Measurements from ENCODE around the gene METAP1D.

Gene METAP1D

DNA sequence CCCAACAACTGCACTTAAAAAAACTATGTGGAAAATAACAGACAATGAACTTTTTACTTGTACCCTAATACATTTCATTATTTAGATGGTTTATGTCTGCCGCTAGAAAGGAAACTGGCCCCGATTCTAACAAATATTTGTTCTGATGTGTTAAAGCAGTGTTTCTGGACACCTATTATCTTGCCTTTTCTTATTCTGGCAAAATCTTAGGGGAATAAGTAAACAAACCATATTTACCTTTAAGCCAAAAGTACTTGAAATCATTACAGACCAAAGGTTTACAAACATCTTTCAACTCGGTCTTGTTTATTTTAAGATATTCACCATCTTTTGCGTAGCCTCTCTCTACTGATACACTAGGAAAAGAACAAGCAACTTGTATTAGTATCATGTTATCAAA is 73.8 kb downstream of the METAP1D start:
- H3K27me3 ChIP-seq (ENCODE audit: low read length): no peaks in the 10 kb centered on the region
- H3K36me3 ChIP-seq (ENCODE audit: low read length): no peaks in the 10 kb centered on the region
- no peaks in the 10 kb centered on the region for H4K20me1 ChIP-seq (ENCODE audit: low read depth, low read length)
- H3K4me3 ChIP-seq (ENCODE audit: insufficient read depth, low read length, poor library complexity, severe bottlenecking): no peak overlapping the region
- H3K4me2 ChIP-seq (ENCODE audit: low read depth, low read length, poor library complexity, severe bottlenecking): no peak overlapping the region
- no peaks in the 10 kb centered on the region for H3K9me2 ChIP-seq (replicated peaks; ENCODE audit: insufficient read depth, low read length)
- no peaks in the 10 kb centered on the region for H3K79me2 ChIP-seq (ENCODE audit: insufficient read depth, low read length)
- no peaks in the 10 kb centered on the region for H3F3A ChIP-seq (ENCODE audit: insufficient read depth)
- TF ChIP-seq EZH2phosphoT487 (conservative IDR thresholded peaks at IDR 0.05; ENCODE audit: low read length): no peak
- TF ChIP-seq, protein P1, sequence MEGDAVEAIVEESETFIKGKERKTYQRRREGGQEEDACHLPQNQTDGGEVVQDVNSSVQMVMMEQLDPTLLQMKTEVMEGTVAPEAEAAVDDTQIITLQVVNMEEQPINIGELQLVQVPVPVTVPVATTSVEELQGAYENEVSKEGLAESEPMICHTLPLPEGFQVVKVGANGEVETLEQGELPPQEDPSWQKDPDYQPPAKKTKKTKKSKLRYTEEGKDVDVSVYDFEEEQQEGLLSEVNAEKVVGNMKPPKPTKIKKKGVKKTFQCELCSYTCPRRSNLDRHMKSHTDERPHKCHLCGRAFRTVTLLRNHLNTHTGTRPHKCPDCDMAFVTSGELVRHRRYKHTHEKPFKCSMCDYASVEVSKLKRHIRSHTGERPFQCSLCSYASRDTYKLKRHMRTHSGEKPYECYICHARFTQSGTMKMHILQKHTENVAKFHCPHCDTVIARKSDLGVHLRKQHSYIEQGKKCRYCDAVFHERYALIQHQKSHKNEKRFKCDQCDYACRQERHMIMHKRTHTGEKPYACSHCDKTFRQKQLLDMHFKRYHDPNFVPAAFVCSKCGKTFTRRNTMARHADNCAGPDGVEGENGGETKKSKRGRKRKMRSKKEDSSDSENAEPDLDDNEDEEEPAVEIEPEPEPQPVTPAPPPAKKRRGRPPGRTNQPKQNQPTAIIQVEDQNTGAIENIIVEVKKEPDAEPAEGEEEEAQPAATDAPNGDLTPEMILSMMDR (IDR thresholded peaks at IDR 0.05; ENCODE audit: insufficient read depth, low read length, poor library complexity, severe bottlenecking): no peak
- H2AFZ ChIP-seq (ENCODE audit: low read depth, low read length, severe bottlenecking): no peak overlapping the region
- H3K9ac ChIP-seq (ENCODE audit: low read length): no peak overlapping the region
- no peaks in the 10 kb centered on the region for H3K9me3 ChIP-seq (ENCODE audit: insufficient read depth, low read length)
- H3K27ac ChIP-seq (ENCODE audit: low read depth, low read length): no peak overlapping the region

DNA sequence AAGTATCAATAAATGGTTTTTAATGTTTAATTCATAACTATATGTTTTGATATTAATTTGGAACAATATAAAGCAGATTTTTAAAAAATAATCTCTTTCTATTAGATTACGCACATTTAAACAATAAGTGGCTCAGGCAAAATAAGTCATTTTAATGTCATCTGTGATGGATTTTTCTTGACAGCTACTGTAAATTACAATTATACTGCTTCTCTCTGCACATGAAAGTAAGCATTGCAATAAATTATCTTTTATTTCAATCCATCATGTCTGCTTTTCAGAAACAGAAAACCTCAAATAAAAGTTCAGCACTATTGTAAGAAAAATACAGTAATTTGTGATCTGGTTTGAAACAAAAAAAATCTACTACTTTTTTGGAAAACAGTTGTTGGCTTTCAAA is 74.5 kb downstream of the METAP1D start:
- no peaks in the 10 kb centered on the region for H3K27me3 ChIP-seq (ENCODE audit: low read length)
- H3K4me2 ChIP-seq (ENCODE audit: low read depth, low read length, poor library complexity, severe bottlenecking): no peak overlapping the region
- no peak overlapping the region for H3K4me3 ChIP-seq (ENCODE audit: insufficient read depth, low read length, poor library complexity, severe bottlenecking)
- no peaks in the 10 kb centered on the region for H3K9me2 ChIP-seq (replicated peaks; ENCODE audit: insufficient read depth, low read length)
- H3F3A ChIP-seq (ENCODE audit: insufficient read depth): no peaks in the 10 kb centered on the region
- H3K27ac ChIP-seq (ENCODE audit: low read depth, low read length): no peak overlapping the region
- H4K20me1 ChIP-seq (ENCODE audit: low read depth, low read length): no peaks in the 10 kb centered on the region
- H2AFZ ChIP-seq (ENCODE audit: low read depth, low read length, severe bottlenecking): no peak overlapping the region
- no peaks in the 10 kb centered on the region for H3K79me2 ChIP-seq (ENCODE audit: insufficient read depth, low read length)
- TF ChIP-seq, protein P1 (IDR thresholded peaks at IDR 0.05; ENCODE audit: insufficient read depth, low read length, poor library complexity, severe bottlenecking): no peak
- no peak for TF ChIP-seq EZH2phosphoT487 (conservative IDR thresholded peaks at IDR 0.05; ENCODE audit: low read length)
- H3K36me3 ChIP-seq (ENCODE audit: low read length): no peaks in the 10 kb centered on the region
- no peak overlapping the region for H3K9ac ChIP-seq (ENCODE audit: low read length)
- H3K9me3 ChIP-seq (ENCODE audit: insufficient read depth, low read length): no peaks in the 10 kb centered on the region

DNA sequence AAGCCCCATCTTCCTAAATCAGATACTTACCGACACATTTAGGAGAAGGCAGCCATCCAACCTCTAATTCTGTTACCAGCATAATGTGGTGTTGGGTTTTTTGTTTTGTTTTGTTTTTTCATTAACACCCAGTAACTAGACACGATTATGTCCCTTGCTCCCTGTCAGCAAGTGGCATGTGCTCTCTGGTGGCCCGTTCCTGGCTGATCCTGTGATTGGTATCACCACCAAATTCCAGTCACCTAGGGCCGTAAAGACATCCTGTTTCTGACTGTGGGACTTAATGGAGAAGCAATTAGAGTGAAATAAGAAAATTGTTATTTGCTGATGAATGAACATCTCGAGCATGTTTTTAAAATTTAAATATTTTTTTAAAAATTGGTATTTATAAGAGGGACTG is 79.7 kb downstream of the METAP1D start:
- Histone ChIP-seq H3F3A (ENCODE audit: insufficient read depth) (no peaks in the 10 kb centered on the region), H3K27me3 (ENCODE audit: low read length) (no peaks in the 10 kb centered on the region), H4K20me1 (ENCODE audit: low read depth, low read length) (no peaks in the 10 kb centered on the region), H3K27ac (ENCODE audit: low read depth, low read length) (no peak overlapping the region), H3K4me3 (ENCODE audit: insufficient read depth, low read length, poor library complexity, severe bottlenecking) (no peak overlapping the region), H3K9ac (ENCODE audit: low read length) (no peak overlapping the region), H3K9me3 (ENCODE audit: insufficient read depth, low read length) (no peaks in the 10 kb centered on the region), H3K4me2 (ENCODE audit: low read depth, low read length, poor library complexity, severe bottlenecking) (no peak overlapping the region), H2AFZ (ENCODE audit: low read depth, low read length, severe bottlenecking) (no peak overlapping the region), H3K79me2 (ENCODE audit: insufficient read depth, low read length) (no peaks in the 10 kb centered on the region), H3K36me3 (ENCODE audit: low read length) (no peaks in the 10 kb centered on the region), H3K9me2 (replicated peaks; ENCODE audit: insufficient read depth, low read length) (no peaks in the 10 kb centered on the region)
- TF ChIP-seq EZH2phosphoT487 (conservative IDR thresholded peaks at IDR 0.05; ENCODE audit: low read length): no peak
- TF ChIP-seq, protein P1 (IDR thresholded peaks at IDR 0.05; ENCODE audit: insufficient read depth, low read length, poor library complexity, severe bottlenecking): no peak
